ENCODE results near the gene AKR1B15. TPM values are rescaled to one million over a fixed set of nuclear protein-coding genes. Genes with fewer than 3 reads are reported as not detected.

Gene AKR1B15
- polyA plus RNA-seq, 2 donors: 0.24 to 0.86 TPM

DNA sequence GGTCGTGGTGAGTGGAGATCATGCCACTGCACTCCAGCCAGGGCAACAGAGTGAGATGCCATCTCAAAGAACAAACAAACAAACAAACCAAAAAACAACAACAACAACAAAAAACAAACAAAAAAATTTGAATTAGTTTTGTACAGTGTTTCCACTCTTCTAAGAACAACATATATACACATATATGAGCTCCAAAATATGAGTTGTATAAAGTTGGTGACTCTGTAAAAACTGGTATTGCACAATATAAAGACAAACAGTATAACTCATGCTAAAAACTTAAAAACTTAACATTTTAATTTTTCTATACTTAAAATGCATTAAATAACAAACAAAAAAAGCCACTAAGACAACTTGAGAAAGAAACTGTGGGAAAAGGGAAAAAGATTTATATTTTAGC is 46.0 kb downstream of the AKR1B15 start:
- Histone ChIP-seq H3K9me3 (ENCODE audit: control insufficient read depth in 2 of 2, insufficient read depth in 1 of 2, low read depth in 1 of 2, low read length in 1 of 2) (peaks cover 0 to 3% of the 10 kb centered on the region in 2 donors), H3K27me3 (ENCODE audit: control insufficient read depth in 1 of 2, insufficient read depth in 2 of 2, low read length in 2 of 2) (no peaks in the 10 kb centered on the region), H3K4me3 (ENCODE audit: low read depth in 1 of 2, low read length in 2 of 2) (no peak overlapping the region), H3K27ac (ENCODE audit: low read depth in 2 of 2, low read length in 1 of 2) (peak overlapping the region in 1 of 2 donors; percentile 31), H3K36me3 (ENCODE audit: control insufficient read depth in 2 of 2, insufficient read depth in 2 of 2, low read length in 1 of 2) (no peaks in the 10 kb centered on the region), H3K4me1 (ENCODE audit: control insufficient read depth in 2 of 2, insufficient read depth in 2 of 2, low read length in 1 of 2) (peaks cover 0 to 14% of the 10 kb centered on the region in 2 donors)
- 33 to 83% methylated on average over 1 of the region's 1 CpG for WGBS, 2 donors

DNA sequence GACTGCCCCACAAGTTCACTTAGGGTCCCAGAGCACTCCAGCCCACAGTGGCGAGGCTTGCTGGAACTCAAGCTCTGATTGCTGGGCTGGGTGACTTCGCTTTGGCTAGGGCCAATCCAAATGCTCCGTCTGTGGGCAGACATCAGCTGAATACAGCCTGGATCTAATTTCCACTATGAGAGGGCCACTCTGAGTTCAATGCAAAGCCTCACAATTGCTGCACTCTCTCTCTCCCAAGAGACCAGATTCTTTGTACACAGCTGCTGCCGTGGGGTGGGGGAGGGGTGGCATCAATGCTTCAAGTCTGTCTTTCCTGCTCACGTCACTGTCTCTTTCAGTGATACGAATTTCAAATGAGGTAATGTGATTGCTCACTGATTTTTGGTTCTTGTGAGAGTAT is 50.5 kb downstream of the AKR1B15 start:
- Histone ChIP-seq H3K27ac (ENCODE audit: low read depth in 2 of 2, low read length in 1 of 2) (no peak overlapping the region), H3K36me3 (ENCODE audit: control insufficient read depth in 2 of 2, insufficient read depth in 2 of 2, low read length in 1 of 2) (no peaks in the 10 kb centered on the region), H3K4me1 (ENCODE audit: control insufficient read depth in 2 of 2, insufficient read depth in 2 of 2, low read length in 1 of 2) (peaks cover 0 to 2% of the 10 kb centered on the region in 2 donors), H3K27me3 (ENCODE audit: control insufficient read depth in 1 of 2, insufficient read depth in 2 of 2, low read length in 2 of 2) (no peaks in the 10 kb centered on the region), H3K9me3 (ENCODE audit: control insufficient read depth in 2 of 2, insufficient read depth in 1 of 2, low read depth in 1 of 2, low read length in 1 of 2) (peaks cover 0 to 3% of the 10 kb centered on the region in 2 donors), H3K4me3 (ENCODE audit: low read depth in 1 of 2, low read length in 2 of 2) (no peak overlapping the region)
- 72 to 80% methylated on average over 6 of the region's 6 CpGs for WGBS, 2 donors

DNA sequence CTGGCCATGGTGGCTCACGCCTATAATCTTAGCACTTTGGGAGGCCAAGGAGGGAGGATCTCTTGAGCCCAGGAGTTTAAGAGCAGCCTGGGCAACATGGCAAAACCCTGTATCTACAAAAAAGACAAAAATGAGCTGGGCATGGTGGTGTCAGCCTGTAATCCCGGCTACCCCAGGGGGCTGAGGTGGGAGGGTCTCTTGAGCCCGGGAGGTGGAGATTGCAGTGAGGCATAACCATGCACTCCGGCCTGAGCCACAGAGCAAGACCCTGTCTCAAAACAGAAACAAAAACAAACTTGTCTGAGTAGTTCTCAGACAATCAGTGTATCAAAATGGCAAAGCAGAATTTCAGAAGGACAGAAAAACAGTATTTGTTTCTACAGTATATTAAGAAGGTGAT is 52.5 kb downstream of the AKR1B15 start:
- Histone ChIP-seq H3K4me1 (ENCODE audit: control insufficient read depth in 2 of 2, insufficient read depth in 2 of 2, low read length in 1 of 2) (peaks cover 0 to 2% of the 10 kb centered on the region in 2 donors), H3K4me3 (ENCODE audit: low read depth in 1 of 2, low read length in 2 of 2) (no peak overlapping the region), H3K36me3 (ENCODE audit: control insufficient read depth in 2 of 2, insufficient read depth in 2 of 2, low read length in 1 of 2) (no peaks in the 10 kb centered on the region), H3K9me3 (ENCODE audit: control insufficient read depth in 2 of 2, insufficient read depth in 1 of 2, low read depth in 1 of 2, low read length in 1 of 2) (peaks cover 0 to 3% of the 10 kb centered on the region in 2 donors), H3K27me3 (ENCODE audit: control insufficient read depth in 1 of 2, insufficient read depth in 2 of 2, low read length in 2 of 2) (no peaks in the 10 kb centered on the region), H3K27ac (ENCODE audit: low read depth in 2 of 2, low read length in 1 of 2) (no peak overlapping the region)
- WGBS, 2 donors: 68 to 77% methylated on average over 4 of the region's 4 CpGs

DNA sequence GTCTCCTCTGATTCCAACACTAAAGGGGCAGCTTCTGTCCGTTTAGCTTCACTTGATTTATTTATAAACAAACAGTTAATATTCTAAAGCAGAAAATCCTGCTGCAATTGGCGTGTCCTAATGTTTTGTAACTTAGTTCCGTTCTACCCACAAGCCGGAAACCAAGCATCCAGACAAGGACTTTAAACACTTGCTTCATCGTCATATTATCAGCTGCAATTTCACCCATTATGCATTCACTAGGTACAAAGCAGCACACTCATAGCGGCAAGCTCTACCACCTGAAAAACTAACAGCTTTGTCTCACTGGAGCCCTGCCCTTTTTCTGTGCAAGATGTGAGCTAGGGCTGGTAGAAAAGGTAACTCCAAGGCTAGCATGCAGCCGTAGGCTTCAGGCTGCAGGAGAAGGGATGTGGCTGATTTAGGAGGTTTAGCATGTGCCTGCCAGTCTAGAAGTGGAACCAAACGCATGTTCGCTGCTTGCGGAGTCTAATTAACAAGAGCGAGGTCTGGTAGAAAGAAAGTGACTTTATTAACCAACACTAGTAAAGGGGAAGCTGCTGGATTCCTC is 54.1 kb downstream of the AKR1B15 start:
- 41 to 50% methylated on average over 11 of the region's 11 CpGs for WGBS, 2 donors
- Histone ChIP-seq H3K27ac (ENCODE audit: low read depth in 2 of 2, low read length in 1 of 2) (peak overlapping the region in 1 of 2 donors; percentile 37), H3K36me3 (ENCODE audit: control insufficient read depth in 2 of 2, insufficient read depth in 2 of 2, low read length in 1 of 2) (no peaks in the 10 kb centered on the region), H3K4me3 (ENCODE audit: low read depth in 1 of 2, low read length in 2 of 2) (no peak overlapping the region), H3K27me3 (ENCODE audit: control insufficient read depth in 1 of 2, insufficient read depth in 2 of 2, low read length in 2 of 2) (no peaks in the 10 kb centered on the region), H3K9me3 (ENCODE audit: control insufficient read depth in 2 of 2, insufficient read depth in 1 of 2, low read depth in 1 of 2, low read length in 1 of 2) (peaks cover 0 to 3% of the 10 kb centered on the region in 2 donors), H3K4me1 (ENCODE audit: control insufficient read depth in 2 of 2, insufficient read depth in 2 of 2, low read length in 1 of 2) (peaks cover 0 to 2% of the 10 kb centered on the region in 2 donors)

DNA sequence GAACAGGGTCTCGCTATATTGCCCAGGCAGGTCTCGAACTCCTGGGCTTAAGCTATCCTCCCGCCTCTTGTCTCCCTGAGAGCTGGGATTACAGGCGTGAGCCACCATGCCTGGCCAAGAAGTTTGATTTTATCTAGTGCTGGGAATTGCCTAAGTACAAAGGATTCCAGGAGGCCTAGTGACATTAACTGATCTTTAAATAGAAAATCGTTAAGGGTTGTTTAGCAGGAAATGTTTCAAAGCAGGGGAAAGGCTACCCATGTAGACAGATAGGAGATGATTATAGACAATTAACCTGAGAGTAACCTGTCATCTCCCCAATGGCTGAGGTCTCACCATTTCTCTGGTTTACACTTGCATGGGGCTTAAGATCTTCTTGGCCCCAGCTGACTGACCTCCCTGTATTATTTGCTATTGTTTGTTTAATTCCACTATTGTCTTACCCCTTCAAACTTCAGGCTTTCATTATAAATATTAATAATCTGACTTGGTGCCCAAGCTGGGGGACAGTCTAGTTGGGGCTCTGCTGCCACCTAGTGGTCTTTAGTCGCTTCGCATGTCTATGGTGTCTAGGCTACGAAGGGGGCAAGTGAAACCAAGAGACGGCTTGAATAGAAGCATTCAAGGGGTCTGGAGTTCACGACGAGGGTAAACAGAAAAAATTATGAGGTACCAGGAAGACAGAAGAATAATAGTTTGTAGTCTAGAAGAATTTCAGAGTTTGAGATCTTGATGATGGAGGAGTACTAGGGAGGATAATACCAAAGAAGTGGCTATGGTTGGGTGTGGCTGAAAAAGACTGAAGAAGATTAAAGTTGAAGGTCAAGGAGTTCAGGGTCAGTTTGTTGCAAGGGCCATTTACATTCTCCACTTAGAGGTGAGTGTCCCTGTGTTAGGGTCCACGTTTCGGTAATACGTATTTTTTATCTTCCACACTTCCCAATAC is 57.3 kb downstream of the AKR1B15 start:
- no peaks in the 10 kb centered on the region for H3K9me3 ChIP-seq (ENCODE audit: control insufficient read depth in 2 of 2, insufficient read depth in 1 of 2, low read depth in 1 of 2, low read length in 1 of 2)
- H3K27me3 ChIP-seq (ENCODE audit: control insufficient read depth in 1 of 2, insufficient read depth in 2 of 2, low read length in 2 of 2): no peaks in the 10 kb centered on the region
- WGBS, 2 donors: 30 to 34% methylated on average over 14 of the region's 14 CpGs
- H3K4me3 ChIP-seq (ENCODE audit: low read depth in 1 of 2, low read length in 2 of 2): no peak overlapping the region
- H3K4me1 ChIP-seq (ENCODE audit: control insufficient read depth in 2 of 2, insufficient read depth in 2 of 2, low read length in 1 of 2): peaks cover 0 to 2% of the 10 kb centered on the region in 2 donors
- H3K36me3 ChIP-seq (ENCODE audit: control insufficient read depth in 2 of 2, insufficient read depth in 2 of 2, low read length in 1 of 2): no peaks in the 10 kb centered on the region
- no peak overlapping the region for H3K27ac ChIP-seq (ENCODE audit: low read depth in 2 of 2, low read length in 1 of 2)

DNA sequence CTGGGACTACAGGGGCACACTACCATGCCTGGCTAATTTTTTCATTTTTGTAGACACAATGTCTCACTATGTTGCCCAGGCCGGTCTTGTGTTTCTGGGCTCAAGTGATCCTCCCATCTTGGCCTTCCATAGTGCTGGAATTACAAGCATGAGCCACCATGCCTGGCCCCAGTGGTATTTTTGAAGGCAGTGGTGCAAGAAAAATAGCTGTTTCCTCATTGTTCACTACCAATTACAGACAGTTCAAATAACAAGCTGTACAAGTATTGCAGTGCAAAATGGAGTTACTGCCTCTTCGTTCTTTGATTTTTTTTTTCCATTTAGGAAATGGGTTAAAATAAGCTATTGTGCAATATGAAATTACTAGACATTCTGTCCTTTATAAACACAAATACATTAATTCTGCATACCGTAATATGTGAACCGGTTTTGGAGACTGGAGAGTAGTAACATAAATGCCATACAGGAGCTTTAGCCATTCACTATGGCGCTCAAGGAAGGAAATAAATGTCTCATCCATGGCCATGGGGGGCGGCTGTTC is 62.8 kb downstream of the AKR1B15 start:
- H3K36me3 ChIP-seq (ENCODE audit: control insufficient read depth in 2 of 2, insufficient read depth in 2 of 2, low read length in 1 of 2): no peaks in the 10 kb centered on the region
- H3K4me3 ChIP-seq (ENCODE audit: low read depth in 1 of 2, low read length in 2 of 2): no peak overlapping the region
- peaks cover 0 to 2% of the 10 kb centered on the region in 2 donors for H3K9me3 ChIP-seq (ENCODE audit: control insufficient read depth in 2 of 2, insufficient read depth in 1 of 2, low read depth in 1 of 2, low read length in 1 of 2)
- WGBS, 2 donors: 83 to 90% methylated on average over 6 of the region's 6 CpGs
- H3K4me1 ChIP-seq (ENCODE audit: control insufficient read depth in 2 of 2, insufficient read depth in 2 of 2, low read length in 1 of 2): no peaks in the 10 kb centered on the region
- H3K27ac ChIP-seq (ENCODE audit: low read depth in 2 of 2, low read length in 1 of 2): no peak overlapping the region
- no peaks in the 10 kb centered on the region for H3K27me3 ChIP-seq (ENCODE audit: control insufficient read depth in 1 of 2, insufficient read depth in 2 of 2, low read length in 2 of 2)

DNA sequence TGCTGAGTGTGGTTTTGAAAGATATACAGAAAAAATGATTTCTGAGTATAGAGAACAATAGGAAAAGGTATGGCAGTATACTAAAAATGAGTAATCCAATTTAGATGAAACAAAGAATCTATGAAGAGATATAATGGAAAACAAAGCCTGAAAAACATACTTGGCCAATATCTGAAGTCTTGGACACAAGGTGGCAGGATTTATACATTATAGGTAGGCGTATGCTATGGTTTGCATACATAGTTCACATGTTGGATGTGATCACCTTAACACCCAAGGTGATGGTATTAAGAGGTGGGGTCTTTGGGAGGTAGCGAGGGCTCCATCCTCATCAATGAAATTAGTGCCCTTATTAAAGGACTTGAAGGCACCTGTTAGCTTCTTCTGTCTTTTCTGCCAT is 63.3 kb downstream of the AKR1B15 start:
- no peaks in the 10 kb centered on the region for H3K4me1 ChIP-seq (ENCODE audit: control insufficient read depth in 2 of 2, insufficient read depth in 2 of 2, low read length in 1 of 2)
- H3K36me3 ChIP-seq (ENCODE audit: control insufficient read depth in 2 of 2, insufficient read depth in 2 of 2, low read length in 1 of 2): no peaks in the 10 kb centered on the region
- 83 to 88% methylated on average over 2 of the region's 2 CpGs for WGBS, 2 donors
- H3K27me3 ChIP-seq (ENCODE audit: control insufficient read depth in 1 of 2, insufficient read depth in 2 of 2, low read length in 2 of 2): no peaks in the 10 kb centered on the region
- no peak overlapping the region for H3K27ac ChIP-seq (ENCODE audit: low read depth in 2 of 2, low read length in 1 of 2)
- H3K4me3 ChIP-seq (ENCODE audit: low read depth in 1 of 2, low read length in 2 of 2): no peak overlapping the region
- peaks cover 0 to 2% of the 10 kb centered on the region in 2 donors for H3K9me3 ChIP-seq (ENCODE audit: control insufficient read depth in 2 of 2, insufficient read depth in 1 of 2, low read depth in 1 of 2, low read length in 1 of 2)

DNA sequence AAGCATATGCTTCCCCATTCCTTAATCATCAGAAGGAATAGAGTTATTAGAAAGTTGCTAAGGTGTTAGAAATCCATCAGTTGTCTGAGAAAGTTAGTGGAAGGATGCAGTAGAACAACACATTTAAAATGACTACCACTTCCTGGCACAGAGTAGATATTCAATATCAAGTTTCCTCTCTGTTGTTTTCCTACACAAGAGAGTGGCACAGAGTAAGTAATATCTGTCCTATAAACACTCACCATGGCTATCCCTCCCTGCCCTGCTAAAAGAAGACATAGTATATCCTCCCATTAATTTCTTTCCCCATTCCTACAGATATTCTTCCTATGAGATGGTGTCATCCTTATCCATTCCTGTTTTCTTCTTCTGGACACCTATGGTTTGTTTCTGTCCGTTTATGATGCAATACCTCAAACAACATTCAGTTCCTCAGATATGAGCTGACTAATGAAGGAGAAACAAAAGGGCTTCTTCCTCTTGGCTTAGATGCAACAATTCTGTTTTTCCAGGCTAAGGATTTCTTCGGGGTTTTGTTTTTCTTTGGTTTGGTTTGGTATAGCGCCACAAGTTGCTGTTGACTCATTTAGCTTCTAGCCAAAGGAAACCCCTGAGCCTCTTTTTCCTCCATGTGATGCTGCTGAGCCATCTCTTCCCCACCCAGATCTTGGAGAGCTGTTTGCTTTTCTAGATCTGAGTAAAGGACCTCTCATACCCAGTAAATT is 64.9 kb downstream of the AKR1B15 start:
- Histone ChIP-seq H3K36me3 (ENCODE audit: control insufficient read depth in 2 of 2, insufficient read depth in 2 of 2, low read length in 1 of 2) (no peaks in the 10 kb centered on the region), H3K27me3 (ENCODE audit: control insufficient read depth in 1 of 2, insufficient read depth in 2 of 2, low read length in 2 of 2) (no peaks in the 10 kb centered on the region), H3K27ac (ENCODE audit: low read depth in 2 of 2, low read length in 1 of 2) (peak overlapping the region in 1 of 2 donors; percentile 48), H3K4me3 (ENCODE audit: low read depth in 1 of 2, low read length in 2 of 2) (no peak overlapping the region), H3K9me3 (ENCODE audit: control insufficient read depth in 2 of 2, insufficient read depth in 1 of 2, low read depth in 1 of 2, low read length in 1 of 2) (peaks cover 0 to 2% of the 10 kb centered on the region in 2 donors), H3K4me1 (ENCODE audit: control insufficient read depth in 2 of 2, insufficient read depth in 2 of 2, low read length in 1 of 2) (no peaks in the 10 kb centered on the region)
- 7 to 34% methylated on average over 3 of the region's 3 CpGs for WGBS, 2 donors

DNA sequence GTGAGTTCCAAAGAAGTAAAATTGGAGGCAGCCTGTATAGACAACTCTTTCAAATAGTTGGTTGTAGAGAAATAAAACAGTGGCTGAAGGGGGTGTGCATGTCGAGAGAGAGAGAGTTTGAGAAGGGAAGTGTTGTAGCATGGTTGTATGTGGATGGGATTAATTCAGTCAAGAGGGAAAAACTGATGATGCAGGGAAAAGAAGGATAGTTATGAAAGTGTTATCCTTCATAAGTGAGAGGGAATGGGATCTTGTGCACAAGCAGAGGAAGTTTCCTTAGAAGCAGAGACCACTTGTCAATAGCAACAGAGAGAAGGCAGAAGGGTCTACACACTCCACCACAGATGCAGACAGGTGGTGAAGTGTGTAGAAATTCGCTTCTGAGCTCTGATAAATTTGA is 67.7 kb downstream of the AKR1B15 start:
- no peak overlapping the region for H3K4me3 ChIP-seq (ENCODE audit: low read depth in 1 of 2, low read length in 2 of 2)
- WGBS, 2 donors: 75 to 80% methylated on average over 2 of the region's 2 CpGs
- peaks cover 0 to 2% of the 10 kb centered on the region in 2 donors for H3K9me3 ChIP-seq (ENCODE audit: control insufficient read depth in 2 of 2, insufficient read depth in 1 of 2, low read depth in 1 of 2, low read length in 1 of 2)
- no peaks in the 10 kb centered on the region for H3K4me1 ChIP-seq (ENCODE audit: control insufficient read depth in 2 of 2, insufficient read depth in 2 of 2, low read length in 1 of 2)
- H3K27ac ChIP-seq (ENCODE audit: low read depth in 2 of 2, low read length in 1 of 2): no peak overlapping the region
- H3K27me3 ChIP-seq (ENCODE audit: control insufficient read depth in 1 of 2, insufficient read depth in 2 of 2, low read length in 2 of 2): no peaks in the 10 kb centered on the region
- H3K36me3 ChIP-seq (ENCODE audit: control insufficient read depth in 2 of 2, insufficient read depth in 2 of 2, low read length in 1 of 2): no peaks in the 10 kb centered on the region
